ENCODE results near the gene PTPN7.

DNA sequence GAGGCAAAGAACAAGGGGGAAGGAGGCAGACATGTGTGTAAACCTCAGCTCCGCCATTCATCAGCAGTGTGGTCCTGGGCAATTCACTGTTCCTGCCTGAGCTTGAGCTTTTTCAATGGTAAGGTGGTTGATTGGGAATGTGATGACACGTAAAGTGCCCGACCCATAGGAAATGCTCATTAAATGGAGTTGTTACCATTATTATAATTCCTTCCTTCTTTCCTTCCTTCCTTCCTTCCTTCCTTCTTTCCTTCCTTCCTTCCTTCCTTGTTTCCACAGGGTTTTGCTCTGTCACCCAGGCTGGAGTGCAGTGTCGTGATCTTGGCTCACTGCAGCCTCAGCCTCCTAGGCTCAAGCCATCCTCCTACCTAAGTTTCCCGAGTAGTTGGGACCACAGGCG is 33.3 kb downstream of the PTPN7 start:
- TF ChIP-seq, protein P1, sequence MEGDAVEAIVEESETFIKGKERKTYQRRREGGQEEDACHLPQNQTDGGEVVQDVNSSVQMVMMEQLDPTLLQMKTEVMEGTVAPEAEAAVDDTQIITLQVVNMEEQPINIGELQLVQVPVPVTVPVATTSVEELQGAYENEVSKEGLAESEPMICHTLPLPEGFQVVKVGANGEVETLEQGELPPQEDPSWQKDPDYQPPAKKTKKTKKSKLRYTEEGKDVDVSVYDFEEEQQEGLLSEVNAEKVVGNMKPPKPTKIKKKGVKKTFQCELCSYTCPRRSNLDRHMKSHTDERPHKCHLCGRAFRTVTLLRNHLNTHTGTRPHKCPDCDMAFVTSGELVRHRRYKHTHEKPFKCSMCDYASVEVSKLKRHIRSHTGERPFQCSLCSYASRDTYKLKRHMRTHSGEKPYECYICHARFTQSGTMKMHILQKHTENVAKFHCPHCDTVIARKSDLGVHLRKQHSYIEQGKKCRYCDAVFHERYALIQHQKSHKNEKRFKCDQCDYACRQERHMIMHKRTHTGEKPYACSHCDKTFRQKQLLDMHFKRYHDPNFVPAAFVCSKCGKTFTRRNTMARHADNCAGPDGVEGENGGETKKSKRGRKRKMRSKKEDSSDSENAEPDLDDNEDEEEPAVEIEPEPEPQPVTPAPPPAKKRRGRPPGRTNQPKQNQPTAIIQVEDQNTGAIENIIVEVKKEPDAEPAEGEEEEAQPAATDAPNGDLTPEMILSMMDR (IDR thresholded peaks at IDR 0.05) = no peak
- no peak for TF ChIP-seq EP300 (IDR thresholded peaks at IDR 0.05)
- no peak for TF ChIP-seq POLR2A (IDR thresholded peaks at IDR 0.05)

Data from gastroesophageal sphincter (tissue), 3 donors.